HUES64 (cell line): ENCODE measurements around the gene AQP3.

Experiments used
- H3K27ac ChIP-seq: 2 replicates; pipeline ENCODE4 v1.7.0; 2013; ENCODE audit warnings: low read depth, low read length, inconsistent platforms
- H3K27me3 ChIP-seq: 2 replicates; pipeline ENCODE4 v1.6.1; 2013; ENCODE audit warnings: mild to moderate bottlenecking, low read length; ENCODE audit not compliant: insufficient read depth
- H3K36me3 ChIP-seq: 2 replicates; pipeline ENCODE4 v1.6.1; 2013; ENCODE audit warnings: mild to moderate bottlenecking, low read length; ENCODE audit not compliant: insufficient read depth
- H3K4me1 ChIP-seq: 2 replicates; pipeline ENCODE4 v1.6.1; 2013; ENCODE audit warnings: mild to moderate bottlenecking, low read length, moderate library complexity; ENCODE audit not compliant: insufficient read depth
- H3K4me3 ChIP-seq: 2 replicates; pipeline ENCODE4 v1.5.1; 2013; ENCODE audit warnings: mild to moderate bottlenecking, low read length, moderate library complexity
- H3K9ac ChIP-seq: 2 replicates; pipeline ENCODE4 v1.6.1; 2013; ENCODE audit warnings: mild to moderate bottlenecking, low read depth, low read length
- H3K9me3 ChIP-seq: 2 replicates; pipeline ENCODE4 v1.6.1; 2013; ENCODE audit warnings: low read depth, low read length; ENCODE audit not compliant: insufficient read depth
- WGBS: fragments of 150-250, 120-280 bp; methylation state at CpG from one replicate; pipeline ENCODE4 v1.1.7; 2013; ENCODE audit warnings: missing lambda C conversion rate; 5-methylcytosine and 5-hydroxymethylcytosine counted together

The AQP3 gene

GRCh38 chr9:33472171-33472880 lies 24.9 kb upstream of the AQP3 start:
- no peak overlapping the region for H3K27ac ChIP-seq
- no peaks in the 10 kb centered on the region for H3K27me3 ChIP-seq
- peaks cover 47% of the 10 kb centered on the region for H3K36me3 ChIP-seq
- WGBS, result 93% methylated on average over 16 of the region's 16 CpGs
- H3K9me3 ChIP-seq, result no peaks in the 10 kb centered on the region
- H3K4me3 ChIP-seq, result peak overlapping the region; percentile 89
- no peaks in the 10 kb centered on the region for H3K4me1 ChIP-seq
- H3K9ac ChIP-seq, result no peak overlapping the region

DNA sequence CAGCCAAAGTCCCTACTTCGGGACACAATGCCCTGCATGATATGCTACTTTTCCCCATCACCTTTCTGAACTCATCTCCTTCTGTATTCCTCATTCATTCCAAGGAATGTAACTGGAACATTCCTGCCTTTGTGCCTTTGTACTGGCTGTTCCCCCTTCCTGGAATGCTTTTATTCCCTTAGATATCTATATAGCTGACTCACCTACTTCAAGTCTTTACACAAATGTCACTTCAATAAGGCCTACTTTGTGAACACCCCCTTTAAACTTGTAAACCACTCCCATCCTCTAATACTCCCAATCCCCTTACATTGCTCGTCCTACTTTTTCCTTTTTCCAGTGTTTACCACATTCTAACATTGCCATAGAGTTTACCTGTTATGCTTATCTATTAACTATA lies 24.0 kb upstream of the AQP3 start:
- Histone ChIP-seq H3K4me3 (no peak overlapping the region), H3K9ac (no peak overlapping the region), H3K9me3 (no peaks in the 10 kb centered on the region), H3K4me1 (no peaks in the 10 kb centered on the region), H3K27ac (no peak overlapping the region), H3K27me3 (no peaks in the 10 kb centered on the region), H3K36me3 (peaks cover 57% of the 10 kb centered on the region)
- 91% methylated on average over 2 of the region's 2 CpGs for WGBS

DNA sequence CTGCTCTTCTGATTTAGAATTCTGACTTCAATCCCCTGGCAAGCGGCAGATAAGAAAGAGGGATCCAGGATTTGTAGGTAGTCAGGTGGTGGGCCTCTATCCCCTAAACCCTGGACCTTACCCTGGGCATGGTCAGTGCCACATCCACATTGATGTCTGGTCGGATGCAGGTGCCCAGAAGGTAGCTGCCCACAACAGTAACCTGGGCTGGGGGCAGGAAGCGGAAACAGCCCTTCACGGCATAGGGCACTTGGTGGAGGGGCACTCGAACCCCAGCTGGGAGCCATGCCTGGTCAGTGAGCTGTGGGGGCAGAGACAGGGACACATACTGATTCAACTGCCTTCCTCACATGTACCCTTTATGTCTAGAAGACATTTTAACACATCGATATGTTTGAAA lies 22.5 kb upstream of the AQP3 start:
- Histone ChIP-seq H3K9ac (no peak overlapping the region), H3K9me3 (no peaks in the 10 kb centered on the region), H3K4me3 (no peak overlapping the region), H3K27ac (no peak overlapping the region), H3K27me3 (no peaks in the 10 kb centered on the region), H3K36me3 (peaks cover 72% of the 10 kb centered on the region), H3K4me1 (no peaks in the 10 kb centered on the region)
- 86% methylated on average over 6 of the region's 6 CpGs for WGBS

DNA sequence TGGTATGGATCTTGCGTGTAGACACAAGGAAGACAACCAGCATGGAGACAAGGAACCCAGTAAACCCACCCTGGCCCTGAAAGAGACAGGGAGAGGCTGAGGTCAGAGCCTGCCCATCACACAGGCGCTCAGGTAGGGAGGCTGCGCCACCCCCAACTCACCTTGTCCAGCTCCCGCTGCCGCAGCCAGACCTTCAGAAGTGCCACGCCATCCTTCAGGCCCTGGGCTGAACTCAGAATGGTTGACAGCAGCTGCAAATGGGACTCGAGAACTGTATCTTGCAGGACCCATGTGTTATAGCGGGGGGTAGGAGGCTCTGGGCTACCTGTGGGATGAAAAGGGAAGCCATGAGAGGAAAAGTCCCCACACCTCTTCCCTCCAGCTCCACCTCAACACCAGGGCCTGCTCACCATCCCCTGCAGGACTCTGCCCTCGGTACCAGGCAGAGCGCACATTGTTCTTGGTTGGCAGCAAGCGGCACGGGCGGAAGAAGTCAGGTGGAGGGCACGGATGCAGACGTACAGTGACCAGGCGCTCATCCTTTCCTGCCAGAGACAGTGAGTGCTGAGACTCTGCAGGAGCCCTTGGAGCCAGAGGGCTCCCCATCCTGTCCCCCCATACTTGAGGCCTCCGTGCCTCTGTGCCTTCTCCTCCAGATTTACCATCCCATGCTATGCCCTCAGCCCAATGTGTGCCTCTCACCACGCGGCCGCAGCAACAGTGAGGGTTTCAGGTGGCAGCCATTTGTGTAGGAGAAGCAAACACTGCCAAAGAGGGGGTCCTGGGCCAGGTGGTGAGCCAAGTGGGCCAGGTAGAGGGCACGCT lies 21.6 kb upstream of the AQP3 start:
- Histone ChIP-seq H3K9me3 (no peaks in the 10 kb centered on the region), H3K36me3 (peaks cover 80% of the 10 kb centered on the region), H3K27ac (no peak overlapping the region), H3K9ac (no peak overlapping the region), H3K4me3 (no peak overlapping the region), H3K4me1 (no peaks in the 10 kb centered on the region), H3K27me3 (no peaks in the 10 kb centered on the region)
- 95% methylated on average over 20 of the region's 21 CpGs for WGBS

DNA sequence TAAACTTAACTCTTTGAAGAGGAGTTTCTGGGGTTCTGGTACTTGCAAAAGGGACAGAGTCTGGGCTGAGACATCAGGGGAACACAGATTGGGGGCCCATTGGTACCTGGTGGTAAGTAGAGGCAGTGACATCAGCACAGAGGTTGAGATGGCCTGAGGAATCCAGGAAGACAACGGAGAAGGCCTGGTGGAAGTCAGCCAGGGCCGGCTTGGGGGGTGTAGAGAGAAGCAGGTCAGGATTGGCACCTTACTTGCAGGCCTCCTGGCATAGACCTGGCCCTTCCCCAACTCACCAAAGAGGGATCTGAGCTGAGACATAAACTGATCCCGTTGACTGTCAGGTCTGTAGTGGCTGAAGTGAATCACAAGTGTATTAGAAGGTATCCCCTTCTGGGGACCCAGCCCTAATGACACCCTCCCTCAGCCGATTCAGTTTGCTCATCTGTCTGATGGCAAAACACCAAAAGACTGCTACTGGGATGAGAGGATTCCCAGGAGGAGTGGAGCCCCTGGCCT lies 20.9 kb upstream of the AQP3 start:
- Histone ChIP-seq H3K9ac (no peak overlapping the region), H3K27ac (no peak overlapping the region), H3K27me3 (no peaks in the 10 kb centered on the region), H3K9me3 (no peaks in the 10 kb centered on the region), H3K4me1 (no peaks in the 10 kb centered on the region), H3K4me3 (no peak overlapping the region), H3K36me3 (peaks cover 88% of the 10 kb centered on the region)
- WGBS, result 94% methylated on average over 4 of the region's 4 CpGs

DNA sequence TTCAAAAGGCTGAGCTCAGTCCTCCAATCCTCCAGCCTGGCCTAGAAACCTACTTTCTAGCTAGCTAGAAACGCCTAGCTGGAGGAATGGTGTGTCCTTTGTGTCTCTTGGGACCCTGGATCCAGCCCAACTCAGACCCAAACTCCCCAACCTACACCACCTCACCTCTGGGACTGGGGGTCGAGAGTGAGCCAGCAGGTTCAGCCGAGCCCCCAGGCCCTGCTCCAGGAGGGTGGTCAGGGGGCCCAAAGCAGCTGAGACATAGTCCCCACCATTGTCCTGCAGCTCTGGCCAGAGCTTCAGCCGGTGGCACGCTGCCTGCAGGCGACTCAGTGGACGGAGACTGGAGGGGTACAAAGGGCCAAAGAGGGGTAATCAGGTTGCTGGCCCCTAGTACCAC lies 20.1 kb upstream of the AQP3 start:
- Histone ChIP-seq H3K9me3 (no peaks in the 10 kb centered on the region), H3K27ac (no peak overlapping the region), H3K36me3 (peaks cover 95% of the 10 kb centered on the region), H3K27me3 (no peaks in the 10 kb centered on the region), H3K9ac (no peak overlapping the region), H3K4me3 (no peak overlapping the region), H3K4me1 (no peaks in the 10 kb centered on the region)
- 92% methylated on average over 7 of the region's 7 CpGs for WGBS

- Histone ChIP-seq H3K27me3 (no peaks in the 10 kb centered on the region), H3K27ac (no peak overlapping the region), H3K4me3 (no peak overlapping the region), H3K9me3 (no peaks in the 10 kb centered on the region), H3K9ac (no peak overlapping the region), H3K36me3 (peaks cover 97% of the 10 kb centered on the region), H3K4me1 (no peaks in the 10 kb centered on the region)
- WGBS, result 81% methylated on average over 24 of the region's 24 CpGs
These were observed 19.4 kb upstream of the AQP3 start for GRCh38 chr9:33466565-33467495.

GRCh38 chr9:33465596-33466564 lies 18.5 kb upstream of the AQP3 start:
- no peak overlapping the region for H3K27ac ChIP-seq
- no peak overlapping the region for H3K9ac ChIP-seq
- H3K4me3 ChIP-seq, result no peak overlapping the region
- H3K27me3 ChIP-seq, result no peaks in the 10 kb centered on the region
- no peaks in the 10 kb centered on the region for H3K9me3 ChIP-seq
- 96% methylated on average over 27 of the region's 27 CpGs for WGBS
- H3K36me3 ChIP-seq, result peaks cover 97% of the 10 kb centered on the region
- no peaks in the 10 kb centered on the region for H3K4me1 ChIP-seq

DNA sequence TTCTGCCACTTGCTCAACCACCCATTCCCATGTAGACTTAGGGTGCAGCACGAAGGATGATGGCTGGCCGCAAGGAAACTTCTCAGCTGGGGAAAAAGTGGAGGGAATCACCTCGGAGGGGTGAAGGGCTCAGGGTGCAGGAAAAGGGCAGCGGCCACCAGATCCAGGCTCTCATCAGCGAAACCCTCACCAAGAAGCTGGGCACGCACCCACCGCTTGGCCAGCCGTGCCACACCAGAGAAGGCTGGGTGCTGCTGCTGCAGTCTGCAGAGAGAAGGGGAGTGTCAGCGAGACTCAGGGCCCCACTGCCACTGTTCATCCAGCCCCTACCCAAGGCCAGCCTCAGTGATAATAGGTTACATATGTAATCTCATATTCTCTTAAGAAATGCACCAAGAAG lies 17.7 kb upstream of the AQP3 start:
- WGBS, result 97% methylated on average over 9 of the region's 9 CpGs

GRCh38 chr9:33464045-33464636 lies 16.7 kb upstream of the AQP3 start:
- no peaks in the 10 kb centered on the region for H3K27me3 ChIP-seq
- no peaks in the 10 kb centered on the region for H3K4me1 ChIP-seq
- H3K36me3 ChIP-seq, result peaks cover 87% of the 10 kb centered on the region
- 96% methylated on average over 14 of the region's 14 CpGs for WGBS
- no peak overlapping the region for H3K27ac ChIP-seq
- no peaks in the 10 kb centered on the region for H3K9me3 ChIP-seq
- no peak overlapping the region for H3K4me3 ChIP-seq
- no peak overlapping the region for H3K9ac ChIP-seq

More for the DNA sequence above, 17.7 kb upstream of the AQP3 start:
- Histone ChIP-seq H3K27ac (no peak overlapping the region), H3K36me3 (peaks cover 97% of the 10 kb centered on the region), H3K4me1 (no peaks in the 10 kb centered on the region), H3K27me3 (no peaks in the 10 kb centered on the region), H3K9ac (no peak overlapping the region), H3K9me3 (no peaks in the 10 kb centered on the region), H3K4me3 (no peak overlapping the region)
